Measurements from ENCODE around the gene GBP2. TPM values are rescaled to one million over a fixed set of nuclear protein-coding genes. Genes with fewer than 3 reads are reported as not detected.

Gene GBP2
- total and polyA plus RNA-seq, 2 of the 4 experiments (the other 2 are of a cell fraction), result 8.2 to 17.7 TPM

DNA sequence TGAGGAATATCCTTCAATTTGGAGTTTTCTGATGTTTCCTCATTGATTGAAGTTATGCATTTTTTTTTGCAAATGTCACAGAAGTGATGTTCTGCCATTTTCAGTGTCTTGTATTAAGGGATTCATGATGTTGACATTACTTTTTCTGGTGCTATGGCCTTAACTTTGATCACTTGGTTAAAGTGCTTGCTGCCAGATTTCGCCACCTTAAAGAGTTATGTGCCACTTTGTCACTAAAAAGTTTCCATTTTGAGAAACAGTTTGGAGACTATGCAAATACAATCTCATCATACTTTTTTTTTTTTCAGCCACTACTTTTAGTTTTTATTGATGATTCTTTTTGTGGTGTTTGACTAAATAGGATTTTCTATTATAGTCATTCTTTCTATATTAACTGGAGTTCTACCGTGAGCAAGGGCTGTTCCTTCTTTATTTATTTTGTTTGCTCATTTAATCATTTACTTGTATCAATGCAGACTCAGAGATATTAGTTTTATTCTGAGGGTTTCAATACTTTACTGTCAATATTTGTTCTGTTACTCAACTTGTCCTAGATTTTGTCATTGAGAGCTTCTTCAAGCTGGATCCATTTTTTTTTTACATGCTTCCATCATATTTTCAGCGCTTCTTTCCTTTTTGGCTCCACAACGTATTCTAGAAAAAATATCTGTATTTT lies 46.7 kb upstream of the GBP2 start:
- ChIA-PET POLR2A (ENCODE audit: unreplicated experiment) (no interaction called here), CTCF (no interaction called here)
- Histone ChIP-seq H3K56ac (ENCODE audit: extremely low read depth, insufficient read depth, low read length) (no peak overlapping the region), H2BK15ac (ENCODE audit: low read depth, low read length) (no peak overlapping the region), H3K4me1 (ENCODE audit: control insufficient read depth, insufficient read depth, low read length) (no peaks in the 10 kb centered on the region), H4K8ac (ENCODE audit: low read depth in 2 of 2, low read length in 2 of 2) (no peak overlapping the region), H4K5ac (ENCODE audit: low read depth, low read length) (no peak overlapping the region), H2BK5ac (ENCODE audit: low read depth, low read length, poor library complexity, severe bottlenecking) (no peak overlapping the region), H2AK5ac (ENCODE audit: low read depth, low read length) (no peak overlapping the region), H3K4me2 (ENCODE audit: low read depth, low read length) (no peak overlapping the region), H2AK9ac (replicated peaks; ENCODE audit: low read depth, low read length, poor library complexity) (no peak overlapping the region), H3K18ac (ENCODE audit: low read depth, low read length) (no peak overlapping the region), H3K14ac (replicated peaks; ENCODE audit: low read depth, low read length) (no peak overlapping the region), H3K9me3 (ENCODE audit: control insufficient read depth, insufficient read depth, low read length) (no peaks in the 10 kb centered on the region), H3K9ac (ENCODE audit: low read depth, low read length) (no peak overlapping the region), H3K79me1 (ENCODE audit: low read depth in 1 of 2, low read length in 2 of 2) (no peaks in the 10 kb centered on the region), H3K36me3 (ENCODE audit: control insufficient read depth, insufficient read depth, low read length) (no peaks in the 10 kb centered on the region), H3K23ac (ENCODE audit: low read depth, low read length) (no peak overlapping the region), H2BK120ac (ENCODE audit: low read depth, low read length) (no peak overlapping the region), H4K20me1 (ENCODE audit: insufficient read depth, low read length) (no peaks in the 10 kb centered on the region), H3K9me1 (ENCODE audit: insufficient read depth, low read length) (no peaks in the 10 kb centered on the region), H4K91ac (ENCODE audit: insufficient read depth, low read depth, low read length) (no peak overlapping the region), H3K27ac (ENCODE audit: insufficient read depth, low read length) (no peak overlapping the region), H2AFZ (replicated peaks; ENCODE audit: low read length, poor library complexity) (no peak overlapping the region), H3K4me3 (ENCODE audit: insufficient read depth, low read depth, low read length) (no peak overlapping the region), H3K27me3 (ENCODE audit: control insufficient read depth, insufficient read depth, low read length) (no peaks in the 10 kb centered on the region), H2BK20ac (ENCODE audit: low read depth, low read length) (no peak overlapping the region), H3K4ac (ENCODE audit: low read depth, low read length) (no peak overlapping the region)
- no peak for DNase-seq
- intact Hi-C loops (cut with micrococcal nuclease), result no loop called here
- dilution Hi-C loops (cut with HindIII; ENCODE audit: low sequenced_read_pairs, unreplicated experiment), result no loop called here
- no peak for ATAC-seq (ENCODE audit: low read depth)
- no TSS peak for BruUV-seq (replicated peaks)
- in situ Hi-C loops (cut with MboI; ENCODE audit: low sequenced_read_pairs), result no loop called here
- WGBS, 2 experiments (ENCODE audit: extremely low coverage in 2 of 2, insufficient read length in 1 of 2), result 0% methylated on average over 1 of the region's 4 CpGs; no CpG with 5 or more reads in 1 of the 2 experiments
- TF ChIP-seq MAZ (IDR thresholded peaks at IDR 0.05; ENCODE audit: borderline replicate concordance, low read depth, low read length), result no peak
- TF ChIP-seq, protein P1, sequence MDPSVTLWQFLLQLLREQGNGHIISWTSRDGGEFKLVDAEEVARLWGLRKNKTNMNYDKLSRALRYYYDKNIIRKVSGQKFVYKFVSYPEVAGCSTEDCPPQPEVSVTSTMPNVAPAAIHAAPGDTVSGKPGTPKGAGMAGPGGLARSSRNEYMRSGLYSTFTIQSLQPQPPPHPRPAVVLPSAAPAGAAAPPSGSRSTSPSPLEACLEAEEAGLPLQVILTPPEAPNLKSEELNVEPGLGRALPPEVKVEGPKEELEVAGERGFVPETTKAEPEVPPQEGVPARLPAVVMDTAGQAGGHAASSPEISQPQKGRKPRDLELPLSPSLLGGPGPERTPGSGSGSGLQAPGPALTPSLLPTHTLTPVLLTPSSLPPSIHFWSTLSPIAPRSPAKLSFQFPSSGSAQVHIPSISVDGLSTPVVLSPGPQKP (IDR thresholded peaks at IDR 0.05; ENCODE audit: borderline replicate concordance, low read depth, low read length), result no peak

Measured in IMR-90 (cell line).